HG03520 (cell line): ENCODE results near the gene IQGAP2.
"Not testable (repeated sequence)": the region's sequence is repeated elsewhere in the genome, so short reads cannot be mapped to it uniquely, and the experiment has no call there.

Experiments
- ATAC-seq: cut with Tn5 transposase; IDR thresholded peaks from one replicate; pipeline ENCODE4 v1.9.1; 2021; ENCODE audit warnings: mild to moderate bottlenecking, moderate library complexity; ENCODE audit not compliant: unreplicated experiment

Gene IQGAP2

DNA sequence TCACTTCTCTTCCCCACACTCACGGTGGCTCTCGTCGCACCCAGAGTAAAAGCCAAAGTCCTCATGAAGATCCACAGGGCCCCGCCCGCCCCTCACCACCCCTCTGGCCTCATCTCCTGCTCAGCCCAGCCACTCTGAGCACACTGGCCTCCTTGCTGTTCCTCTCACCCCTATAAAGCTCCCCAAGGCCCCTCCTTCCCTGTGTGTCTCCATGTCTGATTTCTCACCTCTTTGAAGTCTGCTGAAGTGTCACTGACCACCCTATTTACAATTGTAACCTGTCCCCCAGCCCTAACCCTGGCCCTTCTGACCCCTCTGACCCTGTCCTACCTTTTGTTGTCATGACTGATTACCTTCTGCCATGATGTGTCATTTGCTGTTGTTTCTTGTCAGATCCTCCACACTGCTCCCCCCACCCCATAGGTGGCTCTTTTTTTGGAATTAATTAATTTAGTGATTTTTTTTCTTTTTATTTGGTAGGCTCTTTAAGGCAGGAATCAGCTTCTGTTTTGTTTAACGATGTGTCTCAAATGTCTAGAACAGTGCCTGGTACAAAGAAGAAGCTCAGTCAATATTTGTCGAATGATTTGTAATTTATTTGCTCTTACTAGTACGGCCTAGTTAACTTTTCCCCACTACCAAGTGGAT is 90.2 kb downstream of the IQGAP2 start:
- no peak for ATAC-seq

DNA sequence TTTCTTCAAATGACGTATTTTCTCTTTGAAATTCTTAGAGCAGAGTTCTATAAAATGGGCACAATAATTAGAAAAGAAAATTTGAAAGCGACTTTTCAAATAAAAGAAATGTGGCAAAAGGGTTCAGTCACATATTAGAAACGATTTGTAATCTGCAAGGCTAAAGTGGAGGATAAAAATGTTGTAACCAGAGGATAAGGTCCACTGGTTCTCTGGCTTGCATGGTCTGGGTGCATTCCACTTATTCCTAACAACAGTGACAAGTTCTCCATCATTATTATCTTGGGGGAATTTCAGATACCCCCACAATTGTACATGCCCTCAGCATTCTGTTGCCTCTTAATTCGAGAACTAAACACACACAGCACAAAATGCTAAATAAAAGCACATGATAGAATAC is 91.1 kb downstream of the IQGAP2 start:
- ATAC-seq = no peak

DNA sequence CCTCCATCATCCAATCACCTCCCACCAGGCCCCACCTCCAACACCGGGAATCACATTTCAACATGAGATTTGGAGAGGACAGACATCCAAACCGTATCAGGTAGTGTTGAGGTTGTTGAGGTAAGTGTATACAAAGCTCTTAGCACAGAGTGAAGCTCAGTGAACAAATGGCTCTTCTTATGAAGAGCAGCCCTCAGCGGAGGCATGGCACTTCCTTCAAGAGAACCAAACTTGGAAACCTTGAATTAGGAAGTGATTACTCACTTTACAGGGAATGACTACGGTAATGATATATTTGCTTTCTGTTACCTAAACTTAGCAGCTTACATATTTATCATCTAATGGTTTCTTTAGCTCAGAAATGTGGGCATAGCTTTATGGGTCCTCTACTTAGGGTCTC is 92.8 kb downstream of the IQGAP2 start:
- ATAC-seq = no peak

DNA sequence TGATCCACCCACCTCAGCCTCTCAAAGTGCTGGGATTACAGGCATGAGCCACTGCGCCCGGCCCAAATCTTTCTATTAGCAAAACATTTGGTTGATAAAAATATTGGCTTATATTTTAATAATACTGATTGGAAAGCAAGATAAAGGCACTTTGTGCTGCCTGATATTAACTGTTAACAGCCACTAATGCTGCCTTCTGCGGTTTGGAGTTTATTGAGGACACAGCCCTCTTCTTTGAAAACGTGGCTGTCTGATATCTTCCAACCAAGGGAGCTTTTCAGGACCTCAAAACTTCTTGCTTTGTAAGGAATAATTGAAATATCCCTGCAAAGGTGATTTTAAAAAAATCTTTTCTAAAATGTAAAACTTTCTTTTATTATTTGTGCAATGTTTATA is 94.0 kb downstream of the IQGAP2 start:
- no peak for ATAC-seq

DNA sequence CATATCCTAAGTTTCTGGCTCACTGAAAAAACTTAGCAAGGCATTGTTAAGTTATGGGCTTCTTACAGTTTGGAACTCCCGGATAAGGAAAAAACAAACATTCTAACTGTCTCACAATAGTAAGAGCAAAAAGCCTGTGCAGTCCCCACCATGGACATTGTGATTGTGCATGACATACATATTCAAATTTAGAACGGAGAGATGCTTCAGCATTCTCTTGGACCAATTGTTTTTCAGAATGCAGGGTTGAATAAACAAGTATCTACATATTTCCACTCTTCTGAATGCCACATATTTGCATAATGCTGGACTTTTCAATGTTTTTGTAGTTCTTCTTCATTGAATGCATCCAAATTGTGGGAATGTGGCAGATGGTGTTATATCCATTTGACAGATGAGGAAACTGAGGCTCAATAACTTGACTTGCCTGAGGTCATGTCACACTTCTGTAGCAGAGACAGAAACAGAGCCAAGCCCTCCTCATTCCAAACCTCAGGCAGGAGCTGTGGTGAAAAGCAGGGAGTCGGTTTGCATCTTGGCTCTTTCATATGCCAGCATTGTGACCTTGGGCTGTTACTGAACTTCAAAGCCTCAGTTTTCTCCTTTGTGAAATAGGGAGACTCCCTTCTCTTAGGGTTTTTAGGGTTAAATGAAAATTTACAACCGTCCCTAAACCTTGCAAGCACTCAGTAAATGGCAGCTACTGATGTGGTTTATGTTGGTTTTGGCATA is 95.1 kb downstream of the IQGAP2 start:
- ATAC-seq = no peak

DNA sequence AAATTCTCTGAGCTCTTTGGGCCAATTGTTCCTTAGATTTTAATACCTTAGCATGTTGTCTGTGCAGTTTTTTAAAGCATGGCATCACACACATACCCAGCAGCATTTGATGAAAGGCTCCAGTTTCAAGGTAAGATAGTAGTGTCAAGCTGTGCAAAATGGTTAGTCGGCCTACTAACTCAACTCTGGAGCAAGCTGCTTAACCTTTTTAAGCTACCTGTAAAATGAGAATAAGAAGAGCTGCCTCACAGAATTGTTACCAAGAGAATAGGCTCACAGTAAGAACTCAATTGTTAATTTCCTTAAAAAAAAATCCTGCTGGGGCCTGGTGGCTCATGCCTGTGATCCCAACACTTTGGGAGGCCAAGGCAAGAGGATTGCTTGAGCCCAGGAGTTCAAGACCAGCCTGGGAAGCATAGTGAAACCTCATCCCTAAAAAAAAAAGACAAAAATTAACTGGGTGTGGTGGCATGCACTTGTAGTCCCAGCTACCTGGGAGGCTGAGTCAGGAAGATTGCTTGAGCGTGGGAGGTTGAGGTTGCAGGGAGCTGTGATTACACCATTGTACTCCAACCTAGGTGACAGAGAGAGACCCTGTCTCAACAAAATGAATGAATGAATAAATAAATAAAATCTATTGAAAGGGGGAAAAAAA is 96.5 kb downstream of the IQGAP2 start:
- ATAC-seq = no peak

DNA sequence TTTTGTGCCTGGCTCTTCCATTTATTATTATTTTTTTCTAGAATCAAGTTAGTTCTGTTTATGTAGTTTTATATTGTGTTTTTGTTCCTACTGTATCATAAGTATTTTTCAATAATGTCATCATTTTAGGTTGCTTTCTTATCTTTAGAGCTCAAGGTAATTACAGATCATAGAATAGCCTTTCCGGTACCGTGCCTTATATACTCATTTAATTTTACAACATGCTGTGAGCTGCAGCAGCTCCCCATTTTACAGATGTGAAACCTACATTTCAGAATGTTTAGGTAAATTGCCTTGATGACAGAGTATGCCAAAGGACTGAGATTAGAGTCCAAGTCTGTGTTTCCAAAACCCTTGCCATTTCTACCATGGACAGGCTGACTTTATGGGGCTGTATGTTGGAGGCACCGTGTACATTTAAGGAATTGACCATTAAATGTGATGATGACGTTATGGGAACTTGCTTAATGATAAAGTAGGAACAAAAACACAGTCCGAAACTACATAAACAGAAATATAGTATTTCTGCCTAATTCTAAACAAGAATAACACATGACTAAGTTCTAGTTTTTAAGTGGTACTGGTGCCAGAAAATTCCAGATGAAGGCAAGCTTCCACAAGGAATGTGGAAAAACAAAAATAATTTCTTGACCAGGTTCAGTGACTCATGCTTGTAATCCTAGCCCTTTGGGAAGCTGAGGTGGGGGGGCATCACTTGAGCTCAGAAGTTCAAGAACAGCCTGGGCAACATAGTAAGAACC is 97.7 kb downstream of the IQGAP2 start:
- ATAC-seq = no peak

DNA sequence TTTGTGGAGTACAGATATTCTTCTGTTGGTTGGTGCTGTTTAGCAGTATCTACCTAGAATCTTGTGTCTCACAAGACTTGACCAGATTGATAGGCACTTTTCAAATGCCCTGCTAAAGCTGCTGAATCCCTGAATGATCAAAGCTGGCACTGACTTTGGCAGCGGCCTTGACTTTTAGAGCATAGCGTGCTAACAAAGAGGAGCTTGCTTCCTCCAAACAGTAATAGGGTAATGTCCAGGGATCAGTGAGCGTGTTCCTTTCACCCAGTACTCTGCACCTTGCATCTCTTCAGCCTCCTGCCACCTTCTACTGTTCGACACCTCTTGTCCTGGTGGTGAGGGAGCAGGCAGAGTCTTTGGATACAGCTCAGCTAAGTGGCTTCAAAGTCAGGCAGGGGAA is 100.8 kb downstream of the IQGAP2 start:
- no peak for ATAC-seq

DNA sequence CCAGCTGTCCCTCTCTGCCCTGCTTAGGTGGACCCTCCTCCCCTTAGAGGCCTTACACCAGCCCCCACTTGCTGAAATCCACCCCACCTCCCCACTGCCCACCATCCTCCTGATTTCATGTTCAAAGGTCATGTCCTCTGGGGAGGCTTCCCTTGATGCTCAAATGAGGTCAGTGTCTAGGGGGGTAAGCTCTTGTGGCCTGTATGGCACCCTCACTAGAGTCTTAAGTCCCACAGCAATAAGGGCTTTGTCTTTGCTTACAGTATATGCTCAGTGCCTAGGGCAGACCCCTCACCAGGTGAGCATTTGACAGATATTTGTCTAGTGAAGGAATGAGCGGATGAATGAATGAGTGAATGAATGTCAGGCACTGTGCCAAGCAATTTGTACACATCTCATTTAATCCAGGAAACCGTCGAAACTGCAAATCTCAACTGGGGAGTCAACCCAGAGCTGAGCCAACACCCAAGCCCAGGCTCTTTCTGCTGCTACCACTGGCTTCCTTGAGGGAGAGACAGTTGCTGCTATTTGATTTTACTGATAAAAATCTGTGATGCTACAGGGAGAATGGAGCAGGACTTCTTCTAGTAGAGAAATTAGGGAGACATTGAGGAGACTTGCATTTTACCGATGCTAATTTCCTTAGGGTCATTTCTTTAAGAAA is 101.9 kb downstream of the IQGAP2 start:
- no peak for ATAC-seq

DNA sequence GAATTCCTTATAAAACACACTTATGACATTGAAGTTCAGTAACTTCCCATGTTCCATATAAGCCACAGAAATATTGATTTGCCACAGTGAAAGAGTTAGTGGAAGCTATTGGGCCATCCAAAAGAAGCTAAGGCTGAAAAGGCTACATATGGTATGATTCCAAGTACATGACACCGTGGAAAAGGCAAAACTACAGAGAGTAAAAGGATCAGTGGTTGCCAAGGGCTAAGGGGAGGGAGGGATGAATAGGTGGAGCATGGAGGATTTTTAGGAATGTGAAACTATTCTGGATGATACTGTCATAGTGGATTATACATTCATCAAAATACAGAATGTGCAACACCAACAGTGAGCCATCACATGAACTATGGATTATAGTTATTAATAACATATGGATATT is 110.4 kb downstream of the IQGAP2 start:
- no peak for ATAC-seq

DNA sequence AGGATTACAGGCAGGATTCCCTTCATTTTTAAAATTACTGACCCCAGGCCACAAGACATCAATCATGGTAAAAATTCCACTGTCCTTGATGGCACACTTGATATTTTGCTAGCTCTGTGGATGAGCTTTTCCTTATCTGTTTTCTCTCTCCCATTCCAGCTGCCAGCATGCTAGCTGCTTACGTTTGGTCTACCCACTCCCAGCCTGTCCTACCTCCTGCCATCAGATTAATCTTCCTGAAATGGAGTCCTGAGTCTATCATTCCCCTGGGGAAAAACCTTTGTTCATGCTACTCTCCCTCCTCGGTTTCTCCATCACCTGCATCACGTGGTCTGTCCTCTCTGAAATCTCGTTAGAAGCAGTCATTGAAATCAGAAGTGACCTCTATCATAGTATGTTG is 111.2 kb downstream of the IQGAP2 start:
- no peak for ATAC-seq

DNA sequence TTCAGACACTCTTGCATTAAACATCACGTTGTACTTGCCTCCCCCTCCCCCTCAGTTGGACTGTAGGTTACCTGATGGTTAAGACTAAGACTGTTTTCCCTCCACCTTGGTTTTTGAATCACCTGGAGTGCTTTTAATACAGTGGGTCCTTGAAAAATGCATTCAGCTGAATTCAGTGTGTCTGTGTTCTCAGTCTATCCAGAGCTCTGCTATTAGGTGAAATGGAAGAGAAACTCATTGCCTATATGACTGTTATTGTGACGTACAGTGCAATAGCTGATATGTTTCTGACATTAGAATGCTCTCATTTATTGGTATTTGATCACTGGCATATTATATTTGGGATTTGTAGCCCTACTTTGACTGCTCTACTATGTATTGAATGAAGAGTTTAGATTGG is 111.6 kb downstream of the IQGAP2 start:
- ATAC-seq = no peak

DNA sequence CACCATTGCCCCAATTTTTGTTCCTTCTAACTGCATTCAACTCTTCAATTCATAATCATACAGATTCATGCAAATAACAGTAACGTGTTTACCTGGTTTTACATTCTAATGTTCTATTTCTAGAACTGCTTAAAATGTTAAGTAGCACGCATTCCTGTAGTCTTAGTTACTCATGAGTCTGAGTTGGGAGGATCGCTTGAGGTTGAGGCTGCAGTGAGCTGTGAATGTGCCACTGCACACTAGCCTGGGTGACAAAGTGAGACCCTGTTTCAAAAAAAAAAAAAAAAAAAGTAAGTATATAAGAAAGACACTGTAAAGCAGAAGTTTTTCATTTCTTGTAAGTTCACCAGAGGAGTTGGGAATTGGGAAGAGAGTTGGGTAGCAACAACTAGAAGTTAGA is 114.2 kb downstream of the IQGAP2 start:
- ATAC-seq = no peak

DNA sequence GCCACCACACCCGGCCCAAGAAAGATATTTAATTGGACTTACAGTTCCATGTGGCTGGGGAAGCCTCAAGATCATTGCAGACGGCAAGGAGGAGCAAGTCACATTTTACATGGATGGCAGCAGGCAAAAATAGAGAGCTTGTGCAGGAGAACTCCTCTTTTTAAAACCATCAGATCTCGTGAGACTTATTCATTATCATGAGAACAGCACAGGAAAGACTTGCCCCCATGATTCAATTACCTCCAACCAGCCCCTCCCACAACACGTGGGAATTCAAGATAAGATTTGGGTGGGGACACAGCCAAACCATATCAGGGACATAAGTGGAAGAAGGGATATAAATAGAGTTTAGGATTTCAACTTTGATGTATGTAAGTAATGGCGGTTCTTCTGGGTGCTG is 115.2 kb downstream of the IQGAP2 start:
- not testable (repeated sequence) for ATAC-seq

DNA sequence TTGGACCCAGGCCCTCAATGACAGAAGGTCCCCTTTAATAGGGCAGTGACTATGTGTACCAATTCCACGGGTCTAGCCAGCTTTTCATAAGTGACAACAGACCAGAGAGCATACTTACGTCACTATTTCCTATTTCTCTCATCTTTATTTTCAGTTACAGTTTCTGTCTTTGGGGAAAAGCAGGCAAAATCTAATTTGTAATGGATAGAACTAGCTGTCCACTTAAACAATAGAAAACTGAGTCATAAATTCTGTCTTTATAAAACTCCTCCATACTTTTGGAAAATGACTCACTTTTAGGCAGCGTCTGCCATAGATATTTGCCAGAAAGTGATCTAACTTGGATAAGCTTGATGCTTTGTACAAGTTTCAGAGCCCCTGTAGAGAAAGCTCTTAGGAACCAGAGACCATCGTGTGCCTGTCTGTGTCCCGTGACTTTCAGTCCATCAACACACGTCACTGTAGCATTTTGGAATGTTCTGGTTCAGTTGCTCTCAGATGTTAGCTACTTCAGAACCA is 118.2 kb downstream of the IQGAP2 start:
- ATAC-seq = no peak

DNA sequence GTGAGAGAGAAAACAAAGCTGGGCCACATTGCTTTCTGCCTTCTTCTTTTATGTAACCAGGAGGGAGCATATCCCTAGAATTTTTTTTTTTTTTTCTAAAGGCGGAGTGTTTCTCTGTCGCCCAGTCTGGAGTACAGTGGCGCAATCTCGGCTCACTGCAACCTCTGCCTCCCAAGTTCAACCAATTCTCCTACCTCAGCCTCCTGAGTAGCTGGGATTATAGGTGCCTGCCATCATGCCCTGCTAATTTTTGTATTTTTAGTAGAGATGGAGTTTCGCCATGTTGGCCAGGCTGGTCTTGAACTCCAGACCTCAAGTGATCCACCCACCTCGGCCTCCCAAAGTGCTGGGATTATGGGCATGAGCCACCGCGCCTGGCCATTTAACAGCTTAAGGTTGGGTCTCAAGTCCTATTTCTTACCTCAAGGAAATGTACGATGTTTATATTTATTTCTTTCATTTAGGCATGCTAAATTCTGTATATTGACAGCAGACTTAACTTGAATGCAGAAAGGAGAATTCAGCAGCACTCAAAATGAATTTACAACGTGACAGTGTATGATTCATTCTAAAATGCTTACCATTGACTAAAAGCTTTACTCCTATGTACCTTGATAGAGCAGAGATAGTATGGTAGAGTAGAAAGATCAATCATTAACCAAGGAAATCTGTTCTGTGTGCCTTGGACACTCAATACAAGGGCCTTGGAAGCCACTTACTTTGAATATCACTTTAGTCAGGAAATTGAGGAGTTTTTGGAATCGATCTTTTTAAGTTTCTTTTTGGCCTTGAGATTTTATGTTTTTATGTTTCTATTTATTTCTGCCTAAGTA is 119.2 kb downstream of the IQGAP2 start:
- ATAC-seq = no peak

DNA sequence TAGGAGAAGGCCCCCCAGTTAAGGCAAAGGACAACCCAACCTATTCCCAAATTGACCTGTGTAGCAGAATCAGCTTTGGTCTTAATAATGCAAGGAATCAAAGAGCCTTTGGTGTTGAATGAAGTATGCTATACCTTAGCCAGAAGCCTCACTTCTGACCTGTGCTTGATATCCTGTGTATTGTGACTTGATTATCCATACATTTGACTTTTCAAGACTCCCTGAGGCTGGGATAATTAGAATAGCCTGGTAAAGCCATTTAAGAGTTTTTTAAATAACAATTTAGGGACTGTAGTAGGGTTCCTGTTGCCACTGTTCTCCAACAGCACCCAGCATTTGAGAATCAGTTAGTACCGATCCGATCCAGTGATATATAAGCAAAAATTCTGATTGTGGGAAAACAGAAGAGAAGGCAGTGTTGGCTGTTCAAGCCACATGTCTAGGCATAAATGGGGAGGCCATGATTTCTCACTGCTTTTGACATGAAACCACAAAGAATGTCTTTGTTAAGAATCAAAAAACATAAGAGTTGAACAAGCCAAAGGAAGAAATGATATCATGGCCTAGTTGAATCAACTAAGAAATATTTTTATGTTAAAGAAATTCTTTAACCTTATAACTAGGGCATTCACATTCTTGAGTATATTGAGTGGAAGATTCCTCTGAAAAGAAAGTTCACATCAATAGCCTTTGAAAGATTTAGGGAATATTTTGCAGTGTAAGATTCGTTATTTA is 121.2 kb downstream of the IQGAP2 start:
- ATAC-seq = no peak

DNA sequence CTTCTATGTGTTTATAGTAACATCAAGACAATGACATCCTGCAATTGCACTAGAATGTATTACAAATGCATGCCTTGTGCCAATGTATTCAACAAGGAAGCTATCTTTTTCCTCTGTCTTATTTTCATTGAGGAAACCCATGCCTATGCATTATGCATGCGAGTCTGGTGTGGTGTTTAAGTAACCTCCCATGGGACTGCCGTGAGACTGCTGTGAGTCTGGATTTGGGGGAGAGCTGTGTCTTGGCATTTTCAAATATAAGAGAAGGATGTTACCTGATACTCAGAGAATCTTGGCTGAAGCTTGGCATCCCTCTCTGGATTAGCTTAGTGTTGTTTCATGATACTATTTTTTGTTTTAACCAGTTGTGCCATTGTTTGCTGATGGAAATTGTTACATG is 121.8 kb downstream of the IQGAP2 start:
- no peak for ATAC-seq

DNA sequence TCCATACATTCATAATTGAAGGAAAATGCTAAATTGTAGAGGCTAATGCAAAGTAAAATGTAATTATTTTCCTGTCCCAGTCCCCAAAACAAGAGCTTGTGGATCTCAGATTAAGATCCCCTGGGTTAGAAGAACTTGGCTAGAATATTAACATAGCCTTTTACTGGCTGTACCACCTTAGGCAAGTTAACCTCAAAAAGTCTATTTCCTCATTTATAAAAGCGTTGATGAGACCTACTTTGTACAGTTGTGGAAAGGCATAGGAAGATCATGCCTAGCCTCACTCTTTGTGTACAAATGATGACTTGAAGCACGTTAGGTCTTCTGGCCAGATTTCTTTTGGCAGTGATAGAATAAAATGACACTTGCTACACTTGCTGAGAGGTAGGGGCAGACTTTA is 122.9 kb downstream of the IQGAP2 start:
- no peak for ATAC-seq
